ENCODE data around the gene LRP6. TPM values are rescaled to one million over a fixed set of nuclear protein-coding genes. Genes with fewer than 3 reads are reported as not detected.

LRP6 gene
- total RNA-seq, 1 donor from 2014 or later, result 71.0 TPM

GRCh38 chr12:12301122-12301521 is 34.3 kb upstream of the LRP6 start:
- Histone ChIP-seq H3K36me3 (no peaks in the 10 kb centered on the region), H3K4me1 (no peaks in the 10 kb centered on the region), H3K9me3 (no peaks in the 10 kb centered on the region), H3K27me3 (no peaks in the 10 kb centered on the region), H3K27ac (no peak overlapping the region), H3K4me3 (no peak overlapping the region)
- DNase-seq (ENCODE audit: extremely low spot score in 2 of 2), result no peak
- no peak for TF ChIP-seq POLR2A (IDR thresholded peaks at IDR 0.05)
- TF ChIP-seq CTCF (IDR thresholded peaks at IDR 0.05), result no peak
- no peak for TF ChIP-seq POLR2AphosphoS5 (IDR thresholded peaks at IDR 0.05; ENCODE audit: insufficient read depth in 1 of 2, low read depth in 1 of 2)
- intact Hi-C loops (cut with DNase I), result no loop called here

GRCh38 chr12:12297201-12297830 is 30.5 kb upstream of the LRP6 start:
- H3K4me1 ChIP-seq, result peaks cover 12% of the 10 kb centered on the region
- H3K36me3 ChIP-seq, result no peaks in the 10 kb centered on the region
- H3K9me3 ChIP-seq, result no peaks in the 10 kb centered on the region
- no peak overlapping the region for H3K27ac ChIP-seq
- no peaks in the 10 kb centered on the region for H3K27me3 ChIP-seq
- TF ChIP-seq CTCF (IDR thresholded peaks at IDR 0.05) (no peak), POLR2AphosphoS5 (IDR thresholded peaks at IDR 0.05; ENCODE audit: insufficient read depth in 1 of 2, low read depth in 1 of 2) (no peak), POLR2A (IDR thresholded peaks at IDR 0.05) (no peak)
- no peak for DNase-seq (ENCODE audit: extremely low spot score in 2 of 2)
- intact Hi-C loops (cut with DNase I), result no loop called here
- no peak overlapping the region for H3K4me3 ChIP-seq

GRCh38 chr12:12294215-12295005 is 27.6 kb upstream of the LRP6 start:
- Histone ChIP-seq H3K27me3 (no peaks in the 10 kb centered on the region), H3K4me3 (no peak overlapping the region), H3K9me3 (no peaks in the 10 kb centered on the region), H3K36me3 (no peaks in the 10 kb centered on the region), H3K27ac (no peak overlapping the region), H3K4me1 (peaks cover 12% of the 10 kb centered on the region)
- intact Hi-C loops (cut with DNase I), result no loop called here
- DNase-seq (ENCODE audit: extremely low spot score in 2 of 2), result no peak
- TF ChIP-seq POLR2A (IDR thresholded peaks at IDR 0.05) (no peak), POLR2AphosphoS5 (IDR thresholded peaks at IDR 0.05; ENCODE audit: insufficient read depth in 1 of 2, low read depth in 1 of 2) (no peak), CTCF (IDR thresholded peaks at IDR 0.05) (no peak)

GRCh38 chr12:12290206-12290605 is 23.4 kb upstream of the LRP6 start:
- Histone ChIP-seq H3K4me1 (peaks cover 12% of the 10 kb centered on the region), H3K27me3 (no peaks in the 10 kb centered on the region), H3K36me3 (no peaks in the 10 kb centered on the region), H3K4me3 (no peak overlapping the region), H3K9me3 (no peaks in the 10 kb centered on the region), H3K27ac (no peak overlapping the region)
- no peak for TF ChIP-seq POLR2A (IDR thresholded peaks at IDR 0.05)
- TF ChIP-seq POLR2AphosphoS5 (IDR thresholded peaks at IDR 0.05; ENCODE audit: insufficient read depth in 1 of 2, low read depth in 1 of 2), result no peak
- TF ChIP-seq CTCF (IDR thresholded peaks at IDR 0.05), result no peak
- DNase-seq (ENCODE audit: extremely low spot score in 2 of 2), result no peak
- intact Hi-C loops (cut with DNase I), result no loop called here

GRCh38 chr12:12286441-12286840 is 19.6 kb upstream of the LRP6 start:
- no peaks in the 10 kb centered on the region for H3K27me3 ChIP-seq
- peaks cover 15% of the 10 kb centered on the region for H3K4me1 ChIP-seq
- H3K9me3 ChIP-seq, result no peaks in the 10 kb centered on the region
- no peak overlapping the region for H3K4me3 ChIP-seq
- intact Hi-C loops (cut with DNase I), result loop anchor here (5.0 kb wide), 1 partner anchor 1531 kb away; no protein-coding TSS in a partner anchor
- TF ChIP-seq CTCF (IDR thresholded peaks at IDR 0.05) (no peak), POLR2A (IDR thresholded peaks at IDR 0.05) (no peak), POLR2AphosphoS5 (IDR thresholded peaks at IDR 0.05; ENCODE audit: insufficient read depth in 1 of 2, low read depth in 1 of 2) (no peak)
- DNase-seq (ENCODE audit: extremely low spot score in 2 of 2), result no peak
- H3K36me3 ChIP-seq, result no peaks in the 10 kb centered on the region
- no peak overlapping the region for H3K27ac ChIP-seq
